NT2/D1 (cell line): ENCODE results near the gene TMEM54.

Experiments used
- SUZ12 ChIP-seq: IDR thresholded peaks from 2 replicates; pipeline ENCODE4 v1.6.1; 2011; ENCODE audit not compliant: insufficient read length, insufficient read depth; ENCODE audit errors: extremely low read depth
- YY1 ChIP-seq: IDR thresholded peaks from 2 replicates; pipeline ENCODE4 v1.6.1; 2011; ENCODE audit not compliant: insufficient read length, insufficient read depth
- ZNF274 ChIP-seq: IDR thresholded peaks from 2 replicates; pipeline ENCODE4 v1.6.1; 2011; ENCODE audit warnings: mild to moderate bottlenecking, low read depth, low read length

- no peak for TF ChIP-seq ZNF274
- no peak for TF ChIP-seq YY1
- no peak for TF ChIP-seq SUZ12
Observed at GRCh38 chr1:32918179-32918578, 17.0 kb upstream of the TMEM54 start.
